Heart left ventricle (tissue), 13 donors: ENCODE results near the gene TXNRD3.

Source experiments
- CTCF ChIP-seq, 12 donors: fragments of 200-600 bp; sonication (generic) in 4 of 12; IDR thresholded peaks; one replicate each; pipeline versions ENCODE4 v1.5.0 to v1.8.0; 2018 to 2022; ENCODE audit warnings: antibody characterized with exemption in 12 of 12, mild to moderate bottlenecking in 5 of 12
- POLR2A ChIP-seq, 2 donors: fragments of 450-650 bp; IDR thresholded peaks; one replicate each; pipeline ENCODE4 v1.6.1; 2017; ENCODE audit warnings: antibody characterized with exemption in 2 of 2, mild to moderate bottlenecking in 2 of 2, moderate library complexity in 2 of 2
- donor health status: ischemic (EF 13 %, LVEDD 7.1; RV severe dilation, severe dysfunction).
- donor health status: DM: no; HTN: yes; CAD: no.
- donor health status: DM: no; HTN: no; CAD: no.
- donor health status: ischemic (EF 25% LVEDD 6.9; RV normal size, moderate dysfunction).
- donor health status: ischemic (EF 25% LVEDD 5.7; RV mildly dilated, moderate dysfunction).
- donor health status: ischemic (EF 35%, LVEDD 5.7; RV mildly dilated, moderate dysfunction).
- donor health status: nonischemic (EF 11% LVEDD 7.7; RV severe dilation, severe dysfunction).
- donor health status: DM: yes; HTN: yes; CAD: no.
- donor health status: PGD.
- donor health status: ischemic (EF 29% LVEDD 5.4; RV normal size, mild dysfunction).
- donor health status: nonischemic (EF 23%, LVEDD 6.1; RV moderate dilation, normal function).

GRCh38 chr3:126613479-126614188 is 41.3 kb downstream of the TXNRD3 start:
- TF ChIP-seq CTCF (IDR thresholded peaks at IDR 0.05), result no peak
- no peak for TF ChIP-seq POLR2A (IDR thresholded peaks at IDR 0.05)
